BLaER1 (cell line): ENCODE data around the gene CADM1.

Experiments
- H3K27ac ChIP-seq: shearing (Covaris generic); formaldehyde crosslinking; 2 replicates; pipeline ENCODE4 v1.8.1; 2022
- H3K27me3 ChIP-seq: shearing (Covaris generic); formaldehyde crosslinking; 2 replicates; pipeline ENCODE4 v1.8.1; 2022
- H3K36me3 ChIP-seq: shearing (Covaris generic); formaldehyde crosslinking; 2 replicates; pipeline ENCODE4 v1.8.1; 2022
- H3K4me1 ChIP-seq: shearing (Covaris generic); formaldehyde crosslinking; 2 replicates; pipeline ENCODE4 v1.8.1; 2022
- H3K4me2 ChIP-seq: shearing (Covaris generic); formaldehyde crosslinking; 2 replicates; pipeline ENCODE4 v1.8.1; 2022
- H3K4me3 ChIP-seq: shearing (Covaris generic); formaldehyde crosslinking; 2 replicates; pipeline ENCODE4 v1.8.1; 2022
- H3K9ac ChIP-seq: shearing (Covaris generic); formaldehyde crosslinking; 2 replicates; pipeline ENCODE4 v1.8.1; 2022
- H3K9me3 ChIP-seq: shearing (Covaris generic); formaldehyde crosslinking; 2 replicates; pipeline ENCODE4 v1.8.1; 2022
- H4K20me1 ChIP-seq: shearing (Covaris generic); formaldehyde crosslinking; 2 replicates; pipeline ENCODE4 v1.8.1; 2022
- Cebpa-rat ChIP-seq: shearing (Covaris generic); IDR thresholded peaks from 2 replicates; pipeline ENCODE4 v1.8.1; 2022

CADM1 gene

GRCh38 chr11:115428306-115428705 is 75.9 kb downstream of the CADM1 start:
- H3K27me3 ChIP-seq, result no peaks in the 10 kb centered on the region
- H3K4me2 ChIP-seq, result no peak overlapping the region
- no peak overlapping the region for H3K9ac ChIP-seq
- no peak overlapping the region for H3K27ac ChIP-seq
- H3K36me3 ChIP-seq, result no peaks in the 10 kb centered on the region
- TF ChIP-seq Cebpa-rat, result no peak
- H3K4me1 ChIP-seq, result no peaks in the 10 kb centered on the region
- no peaks in the 10 kb centered on the region for H3K9me3 ChIP-seq
- H3K4me3 ChIP-seq, result no peak overlapping the region
- H4K20me1 ChIP-seq, result no peaks in the 10 kb centered on the region

GRCh38 chr11:115425816-115426215 is 78.4 kb downstream of the CADM1 start:
- Histone ChIP-seq H3K9ac (no peak overlapping the region), H3K4me3 (no peak overlapping the region), H3K9me3 (no peaks in the 10 kb centered on the region), H4K20me1 (no peaks in the 10 kb centered on the region), H3K27me3 (no peaks in the 10 kb centered on the region), H3K4me1 (no peaks in the 10 kb centered on the region), H3K36me3 (no peaks in the 10 kb centered on the region), H3K27ac (no peak overlapping the region), H3K4me2 (no peak overlapping the region)
- TF ChIP-seq Cebpa-rat, result no peak

- H3K4me3 ChIP-seq, result no peak overlapping the region
- no peaks in the 10 kb centered on the region for H3K36me3 ChIP-seq
- H3K4me1 ChIP-seq, result no peaks in the 10 kb centered on the region
- no peak overlapping the region for H3K27ac ChIP-seq
- H3K9me3 ChIP-seq, result no peaks in the 10 kb centered on the region
- no peak for TF ChIP-seq Cebpa-rat
- no peaks in the 10 kb centered on the region for H4K20me1 ChIP-seq
- no peak overlapping the region for H3K4me2 ChIP-seq
- H3K9ac ChIP-seq, result no peak overlapping the region
- H3K27me3 ChIP-seq, result no peaks in the 10 kb centered on the region
These were observed 79.0 kb downstream of the CADM1 start for GRCh38 chr11:115425250-115425649.

DNA sequence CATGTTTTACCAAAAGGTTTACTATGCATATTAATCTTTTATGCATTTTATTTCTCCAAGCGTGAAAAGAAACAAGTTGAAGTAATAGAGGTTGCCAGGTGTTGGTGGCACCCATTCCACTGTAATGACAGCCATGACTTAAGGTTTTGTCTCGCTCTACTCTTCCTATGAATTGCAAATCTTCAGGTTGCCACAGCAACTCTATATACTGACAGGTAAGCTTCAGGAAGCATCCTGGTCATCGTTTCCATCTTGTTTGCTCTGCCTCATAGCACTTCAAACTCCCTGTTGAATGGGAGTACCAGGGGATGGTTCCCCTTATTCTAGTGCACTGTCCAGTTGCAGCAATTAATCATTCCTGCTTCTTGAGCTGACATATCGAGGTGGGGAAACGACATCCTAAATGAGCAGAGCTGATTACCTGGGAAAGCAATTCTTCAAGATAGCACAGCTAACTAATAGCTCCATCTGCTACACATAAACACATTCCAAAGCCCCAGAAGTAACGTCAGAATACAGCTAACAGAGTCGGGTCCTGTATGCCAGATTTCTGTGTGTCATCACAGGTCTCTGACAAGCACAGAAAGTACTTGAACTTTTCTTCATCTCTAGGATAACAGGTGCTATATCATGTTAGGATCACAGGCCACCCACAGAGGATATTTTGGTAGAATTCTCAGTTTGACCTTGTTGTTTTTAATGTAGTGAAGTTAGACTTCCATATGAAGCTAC is 80.3 kb downstream of the CADM1 start:
- no peak for TF ChIP-seq Cebpa-rat
- no peaks in the 10 kb centered on the region for H3K27me3 ChIP-seq
- no peak overlapping the region for H3K4me3 ChIP-seq
- no peak overlapping the region for H3K9ac ChIP-seq
- H3K36me3 ChIP-seq, result no peaks in the 10 kb centered on the region
- no peaks in the 10 kb centered on the region for H4K20me1 ChIP-seq
- no peak overlapping the region for H3K4me2 ChIP-seq
- no peaks in the 10 kb centered on the region for H3K9me3 ChIP-seq
- no peak overlapping the region for H3K27ac ChIP-seq
- no peaks in the 10 kb centered on the region for H3K4me1 ChIP-seq

DNA sequence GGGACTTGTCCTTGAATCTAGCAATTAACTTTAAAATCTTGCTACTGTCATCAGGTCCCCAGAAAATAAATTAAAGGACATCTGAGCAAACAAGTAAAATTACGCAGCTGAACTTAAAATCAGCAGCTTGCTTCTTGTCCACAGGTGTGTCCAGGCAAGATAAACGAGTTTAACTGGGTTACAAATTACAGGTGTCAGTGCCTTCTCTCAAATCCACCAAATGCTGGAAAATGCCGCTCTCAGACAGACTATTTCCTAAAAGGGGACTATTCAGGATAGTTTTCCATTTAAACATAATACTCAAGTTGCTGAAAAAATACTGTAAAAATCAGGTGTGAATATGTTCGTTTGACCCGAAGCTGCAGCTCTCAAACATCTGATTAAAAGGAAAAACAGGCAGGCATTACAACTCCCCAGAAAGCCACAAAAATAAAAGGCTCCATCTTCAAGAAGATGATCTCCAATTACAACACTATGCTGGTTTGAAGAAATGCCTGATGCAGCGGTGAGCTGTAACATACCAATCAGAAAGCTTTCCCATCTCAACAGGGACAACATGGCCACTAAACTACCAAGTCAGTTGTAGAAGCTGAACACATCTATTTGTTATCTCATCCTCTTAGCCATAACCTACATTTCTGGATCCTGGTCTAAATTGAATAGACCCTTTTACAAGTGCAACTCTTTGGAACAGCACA is 82.1 kb downstream of the CADM1 start:
- Histone ChIP-seq H3K9ac (no peak overlapping the region), H4K20me1 (no peaks in the 10 kb centered on the region), H3K4me2 (no peak overlapping the region), H3K4me3 (no peak overlapping the region), H3K4me1 (no peaks in the 10 kb centered on the region), H3K9me3 (no peaks in the 10 kb centered on the region), H3K27me3 (no peaks in the 10 kb centered on the region), H3K27ac (no peak overlapping the region), H3K36me3 (no peaks in the 10 kb centered on the region)
- no peak for TF ChIP-seq Cebpa-rat

DNA sequence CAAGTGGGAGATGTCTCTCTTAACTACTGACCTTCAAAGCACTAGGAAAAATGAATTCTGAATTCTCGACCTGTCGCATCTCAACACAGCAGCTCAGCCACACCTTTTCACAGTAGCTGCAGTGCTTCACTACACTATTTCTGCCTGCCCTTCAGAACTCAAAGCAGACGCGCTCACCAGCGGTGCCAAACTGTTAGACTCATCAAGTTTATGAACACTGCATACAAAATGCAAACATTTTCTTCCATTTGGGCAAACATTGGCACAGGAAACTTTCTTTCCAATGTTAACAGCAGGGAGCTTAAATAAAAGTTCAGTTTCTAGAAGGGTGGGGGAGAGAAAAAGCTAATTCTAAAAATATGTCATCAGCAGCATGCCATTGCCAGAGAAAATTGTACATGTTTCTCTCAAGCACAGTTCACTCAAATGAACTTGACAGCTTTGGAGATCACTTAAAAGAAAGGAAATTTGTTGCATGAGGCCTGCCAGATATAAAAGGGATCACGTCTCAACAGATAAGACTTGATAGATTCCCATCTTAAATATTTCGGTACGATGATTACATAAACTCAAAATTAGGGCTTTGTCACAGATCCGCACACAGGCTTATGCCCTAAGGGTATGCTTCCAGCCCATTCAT is 82.7 kb downstream of the CADM1 start:
- no peaks in the 10 kb centered on the region for H3K27me3 ChIP-seq
- H3K36me3 ChIP-seq, result no peaks in the 10 kb centered on the region
- no peak overlapping the region for H3K27ac ChIP-seq
- H3K4me3 ChIP-seq, result no peak overlapping the region
- no peak for TF ChIP-seq Cebpa-rat
- no peak overlapping the region for H3K9ac ChIP-seq
- no peaks in the 10 kb centered on the region for H3K4me1 ChIP-seq
- no peak overlapping the region for H3K4me2 ChIP-seq
- H3K9me3 ChIP-seq, result no peaks in the 10 kb centered on the region
- H4K20me1 ChIP-seq, result no peaks in the 10 kb centered on the region

DNA sequence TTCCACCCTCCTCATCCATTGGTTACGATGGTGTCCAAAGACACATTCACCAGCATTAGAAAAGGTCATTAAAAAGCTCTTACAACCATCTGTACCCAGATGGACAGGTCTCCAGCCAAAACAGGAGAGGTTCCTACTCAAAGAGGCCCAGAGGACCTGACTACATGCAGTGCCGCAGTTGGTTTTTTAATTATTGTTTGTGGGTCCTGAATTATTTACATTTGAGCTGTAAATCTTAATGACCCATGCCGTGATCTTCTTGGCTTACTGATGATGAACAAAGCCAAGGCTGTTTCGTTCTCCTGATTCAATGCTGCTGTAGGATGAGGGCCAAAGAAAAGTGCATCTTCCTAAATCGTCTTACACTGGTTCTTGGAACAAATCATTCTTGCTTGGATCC is 83.7 kb downstream of the CADM1 start:
- Histone ChIP-seq H3K4me3 (no peak overlapping the region), H3K36me3 (no peaks in the 10 kb centered on the region), H3K4me2 (no peak overlapping the region), H3K27ac (no peak overlapping the region), H3K4me1 (no peaks in the 10 kb centered on the region), H3K27me3 (no peaks in the 10 kb centered on the region), H3K9ac (no peak overlapping the region), H3K9me3 (no peaks in the 10 kb centered on the region), H4K20me1 (no peaks in the 10 kb centered on the region)
- TF ChIP-seq Cebpa-rat, result no peak

DNA sequence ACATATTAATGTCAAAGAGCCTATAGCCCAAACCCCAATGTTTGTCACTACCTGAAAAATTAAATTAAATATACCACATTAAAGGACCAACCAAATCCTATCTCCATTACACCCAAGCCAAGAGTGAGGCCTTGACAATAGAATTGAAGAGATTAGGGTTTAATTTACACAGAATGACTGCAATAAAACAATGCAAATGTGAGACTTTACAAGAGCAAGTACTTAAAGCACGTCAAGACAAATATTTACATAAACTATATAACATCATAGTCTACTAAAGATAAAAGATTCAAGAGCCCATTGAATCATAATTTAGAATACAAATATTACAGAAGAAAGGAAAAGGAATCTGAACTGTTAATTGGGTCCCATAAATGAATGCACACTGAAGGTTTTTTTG is 85.6 kb downstream of the CADM1 start:
- no peak overlapping the region for H3K27ac ChIP-seq
- no peaks in the 10 kb centered on the region for H4K20me1 ChIP-seq
- no peaks in the 10 kb centered on the region for H3K27me3 ChIP-seq
- no peak overlapping the region for H3K4me3 ChIP-seq
- no peak overlapping the region for H3K9ac ChIP-seq
- H3K9me3 ChIP-seq, result no peaks in the 10 kb centered on the region
- TF ChIP-seq Cebpa-rat, result no peak
- H3K36me3 ChIP-seq, result no peaks in the 10 kb centered on the region
- no peak overlapping the region for H3K4me2 ChIP-seq
- H3K4me1 ChIP-seq, result no peaks in the 10 kb centered on the region

DNA sequence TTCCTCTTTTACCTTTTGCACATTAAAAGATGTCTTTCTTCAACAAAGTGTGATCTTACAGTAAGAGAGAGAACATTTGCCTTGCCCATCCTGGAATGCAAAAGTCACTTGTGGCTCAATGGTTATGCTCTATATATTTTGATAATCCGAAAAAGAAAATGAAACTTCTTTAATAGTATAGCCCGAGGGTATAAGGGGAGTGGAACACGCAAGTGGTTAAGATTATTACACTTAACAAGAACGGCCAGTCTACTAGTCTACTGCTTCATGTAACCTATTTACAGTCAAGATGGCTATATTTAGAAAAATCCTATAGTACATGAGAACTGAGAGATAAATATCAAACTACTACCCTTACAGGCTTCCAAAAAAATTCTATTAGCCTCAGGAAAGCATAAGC is 86.1 kb downstream of the CADM1 start:
- H4K20me1 ChIP-seq, result no peaks in the 10 kb centered on the region
- H3K4me2 ChIP-seq, result no peak overlapping the region
- no peaks in the 10 kb centered on the region for H3K36me3 ChIP-seq
- no peak overlapping the region for H3K9ac ChIP-seq
- H3K9me3 ChIP-seq, result no peaks in the 10 kb centered on the region
- no peak overlapping the region for H3K27ac ChIP-seq
- no peaks in the 10 kb centered on the region for H3K27me3 ChIP-seq
- no peak overlapping the region for H3K4me3 ChIP-seq
- H3K4me1 ChIP-seq, result no peaks in the 10 kb centered on the region
- no peak for TF ChIP-seq Cebpa-rat

GRCh38 chr11:115411120-115411519 is 93.1 kb downstream of the CADM1 start:
- no peaks in the 10 kb centered on the region for H3K27me3 ChIP-seq
- H3K4me2 ChIP-seq, result no peak overlapping the region
- no peaks in the 10 kb centered on the region for H4K20me1 ChIP-seq
- no peak for TF ChIP-seq Cebpa-rat
- H3K4me3 ChIP-seq, result no peak overlapping the region
- no peak overlapping the region for H3K9ac ChIP-seq
- no peaks in the 10 kb centered on the region for H3K36me3 ChIP-seq
- no peaks in the 10 kb centered on the region for H3K4me1 ChIP-seq
- H3K9me3 ChIP-seq, result no peaks in the 10 kb centered on the region
- no peak overlapping the region for H3K27ac ChIP-seq
